Trophoblast cell (in vitro differentiated cells and primary cell): Measurements from ENCODE around the gene SPATA6L.

Experiments used
- DNase-seq, 2 donors: peaks; one replicate each; pipeline ENCODE4 v3.0.0-alpha.2; 2016
- H2AFZ ChIP-seq: 2 replicates; pipeline ENCODE4 v1.6.1; 2013; ENCODE audit warnings: low read length, moderate library complexity, mild to moderate bottlenecking; ENCODE audit not compliant: insufficient read depth, poor library complexity
- H2AK5ac ChIP-seq: 2 replicates; pipeline ENCODE4 v1.6.1; 2013; ENCODE audit warnings: mild to moderate bottlenecking, low read length
- H2BK120ac ChIP-seq: 2 replicates; pipeline ENCODE4 v1.6.1; 2013; ENCODE audit warnings: low read length, mild to moderate bottlenecking, moderate library complexity; ENCODE audit not compliant: insufficient read depth, poor library complexity
- H2BK12ac ChIP-seq: 2 replicates; pipeline ENCODE4 v1.6.1; 2013; ENCODE audit warnings: mild to moderate bottlenecking, low read length, moderate library complexity
- H2BK5ac ChIP-seq: 2 replicates; pipeline ENCODE4 v1.6.1; 2013; ENCODE audit warnings: low read length, low read depth, moderate library complexity, mild to moderate bottlenecking; ENCODE audit not compliant: poor library complexity
- H3K14ac ChIP-seq: 2 replicates; pipeline ENCODE4 v1.6.1; 2013; ENCODE audit warnings: mild to moderate bottlenecking, low read length
- H3K18ac ChIP-seq: 2 replicates; pipeline ENCODE4 v1.6.1; 2013; ENCODE audit warnings: mild to moderate bottlenecking, low read length
- H3K23ac ChIP-seq: 2 replicates; pipeline ENCODE4 v1.6.1; 2013; ENCODE audit warnings: low read length
- H3K27ac ChIP-seq: 2 replicates; pipeline ENCODE4 v1.5.1; 2013; ENCODE audit warnings: low read depth, mild to moderate bottlenecking, inconsistent platforms, low read length, moderate library complexity
- H3K27me3 ChIP-seq: 2 replicates; pipeline ENCODE4 v1.6.1; 2013; ENCODE audit warnings: inconsistent platforms, mild to moderate bottlenecking, low read length, moderate library complexity; ENCODE audit not compliant: insufficient read depth
- H3K36me3 ChIP-seq, 2 experiments: 1 replicate in 1 of 2; 2 replicates in 1 of 2; pipeline ENCODE4 v1.6.1; 2013; ENCODE audit warnings: low read length in 2 of 2, mild to moderate bottlenecking in 2 of 2, moderate library complexity in 1 of 2; ENCODE audit not compliant: insufficient read depth in 2 of 2, control insufficient read depth in 1 of 2
- H3K4ac ChIP-seq: 2 replicates; pipeline ENCODE4 v1.6.1; 2013; ENCODE audit warnings: low read depth, mild to moderate bottlenecking, low read length, moderate library complexity
- H3K4me1 ChIP-seq, 2 experiments: 1 replicate in 1 of 2; 2 replicates in 1 of 2; pipeline ENCODE4 v1.6.1; 2013; ENCODE audit warnings: low read length in 2 of 2, mild to moderate bottlenecking in 2 of 2, moderate library complexity in 1 of 2; ENCODE audit not compliant: insufficient read depth in 2 of 2, control insufficient read depth in 1 of 2
- H3K4me2 ChIP-seq: 2 replicates; pipeline ENCODE4 v1.6.1; 2013; ENCODE audit warnings: inconsistent platforms, mild to moderate bottlenecking, low read length, moderate library complexity
- H3K4me3 ChIP-seq: 2 replicates; pipeline ENCODE4 v1.5.1; 2013; ENCODE audit warnings: mild to moderate bottlenecking, low read depth, low read length, inconsistent platforms
- H3K79me1 ChIP-seq: one replicate; pipeline ENCODE4 v1.6.1; 2013; ENCODE audit warnings: low read length
- H3K79me2 ChIP-seq: 2 replicates; pipeline ENCODE4 v1.6.1; 2013; ENCODE audit warnings: low read length, mild to moderate bottlenecking; ENCODE audit not compliant: control insufficient read depth, insufficient read depth, poor library complexity
- H3K9ac ChIP-seq: 2 replicates; pipeline ENCODE4 v1.6.1; 2013; ENCODE audit warnings: mild to moderate bottlenecking, low read length
- H3K9me3 ChIP-seq: 2 replicates; pipeline ENCODE4 v1.6.1; 2013; ENCODE audit warnings: low read depth, mild to moderate bottlenecking, control low read depth, inconsistent platforms, low read length; ENCODE audit not compliant: insufficient read depth
- H4K12ac ChIP-seq: 2 replicates; pipeline ENCODE4 v1.6.1; 2013; ENCODE audit warnings: low read depth, mild to moderate bottlenecking, low read length, moderate library complexity
- H4K8ac ChIP-seq: 2 replicates; pipeline ENCODE4 v1.6.1; 2013; ENCODE audit warnings: low read depth, mild to moderate bottlenecking, low read length, moderate library complexity
- H4K91ac ChIP-seq: one replicate; pipeline ENCODE4 v1.6.1; 2013; ENCODE audit warnings: low read depth, mild to moderate bottlenecking, low read length, moderate library complexity
- WGBS: extraction: QIAGEN DNeasy Blood & Tissue Kit; methylation state at CpG from one replicate; pipeline ENCODE4 v1.1.7; 2013; ENCODE audit warnings: missing lambda C conversion rate; ENCODE audit not compliant: insufficient read length, insufficient coverage; ENCODE audit errors: extremely low coverage; 5-methylcytosine and 5-hydroxymethylcytosine counted together

Gene SPATA6L

DNA sequence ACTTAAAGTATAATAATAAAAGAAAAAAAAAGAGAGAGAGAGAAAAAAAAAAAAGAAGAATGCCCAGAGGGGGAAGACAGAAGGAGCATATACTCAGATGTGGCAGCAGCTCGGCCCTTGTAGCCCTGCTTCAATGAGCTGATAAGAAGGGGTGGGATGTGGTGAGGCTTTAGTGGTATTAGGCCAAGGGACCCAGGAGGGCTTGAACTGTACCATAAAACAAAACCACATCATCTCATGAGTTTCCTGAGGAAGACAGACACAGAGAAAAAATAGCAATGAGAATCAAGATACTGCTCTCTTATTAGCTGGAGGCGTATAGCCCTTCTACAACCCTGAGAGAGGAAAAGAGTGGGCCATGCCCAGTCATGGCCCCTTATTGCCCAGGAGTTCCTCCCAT, 103.2 kb downstream of the SPATA6L start:
- no peak overlapping the region for H3K18ac ChIP-seq
- WGBS = no CpG with 5 or more reads among the region's 2 CpGs
- no peak for DNase-seq

DNA sequence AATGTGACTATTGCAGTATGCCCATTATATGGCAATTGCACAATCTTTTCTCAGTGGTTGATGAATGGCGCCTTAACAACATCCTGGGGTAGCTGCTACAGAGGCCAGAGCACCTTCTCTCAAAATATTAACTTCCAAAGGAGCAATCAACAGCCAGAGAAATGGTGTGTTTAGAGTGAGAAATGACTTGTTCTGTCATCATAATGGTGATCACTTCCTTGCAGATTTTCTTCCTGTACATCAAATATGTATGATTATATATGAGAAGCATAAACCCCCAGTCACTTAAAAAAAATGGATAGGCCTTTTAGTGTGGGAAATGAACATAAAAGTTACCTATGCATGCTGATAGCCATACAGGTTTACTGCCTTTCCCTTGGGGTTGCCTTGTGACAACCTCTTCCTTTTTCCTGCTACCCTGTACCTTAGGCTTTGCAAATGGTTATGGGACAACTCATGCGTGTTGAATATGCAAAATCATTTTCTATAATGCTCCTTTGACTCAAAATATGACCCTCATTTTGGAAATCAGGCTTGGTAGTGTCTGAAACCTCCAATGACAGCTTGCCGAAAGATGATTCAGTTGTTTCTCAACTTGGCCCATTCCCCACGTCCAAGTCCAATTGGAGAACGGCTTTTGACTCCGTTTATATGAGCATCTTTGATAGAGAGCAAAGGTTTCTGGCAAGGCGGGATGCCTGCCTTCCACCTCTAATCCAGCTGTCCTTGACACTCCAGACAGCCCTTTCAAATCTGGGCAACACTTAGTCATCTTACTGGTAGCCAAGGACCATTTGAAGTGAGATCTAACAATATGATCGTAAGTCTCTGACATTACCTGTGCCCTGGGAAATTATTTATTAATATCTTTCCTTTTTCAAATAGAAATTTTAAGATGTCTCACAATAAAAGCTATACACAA, 106.8 kb downstream of the SPATA6L start:
- Histone ChIP-seq H3K79me1 (no peaks in the 10 kb centered on the region), H3K18ac (no peak overlapping the region), H2AK5ac (no peak overlapping the region), H3K23ac (no peak overlapping the region), H3K27ac (no peak overlapping the region), H3K14ac (no peak overlapping the region), H2BK12ac (no peak overlapping the region), H2AFZ (no peak overlapping the region), H4K8ac (no peak overlapping the region), H3K36me3 (no peaks in the 10 kb centered on the region), H3K27me3 (no peaks in the 10 kb centered on the region), H3K4me2 (no peak overlapping the region), H3K4me1 (no peaks in the 10 kb centered on the region), H2BK120ac (no peak overlapping the region), H4K91ac (no peak overlapping the region), H2BK5ac (no peak overlapping the region), H3K4ac (no peak overlapping the region), H3K79me2 (no peaks in the 10 kb centered on the region), H3K4me3 (no peak overlapping the region), H3K9me3 (peaks cover 2% of the 10 kb centered on the region), H3K9ac (no peak overlapping the region), H4K12ac (no peak overlapping the region)
- WGBS = no CpG with 5 or more reads among the region's 8 CpGs
- no peak for DNase-seq

More for the DNA sequence above, 103.2 kb downstream of the SPATA6L start:
- no peak overlapping the region for H2AK5ac ChIP-seq
- H3K4me2 ChIP-seq = no peak overlapping the region
- no peaks in the 10 kb centered on the region for H3K79me2 ChIP-seq
- H4K8ac ChIP-seq = no peak overlapping the region
- no peaks in the 10 kb centered on the region for H3K27me3 ChIP-seq
- H4K91ac ChIP-seq = no peak overlapping the region
- H3K9ac ChIP-seq = no peak overlapping the region
- H2BK5ac ChIP-seq = no peak overlapping the region
- no peaks in the 10 kb centered on the region for H3K36me3 ChIP-seq
- no peaks in the 10 kb centered on the region for H3K4me1 ChIP-seq
- no peak overlapping the region for H4K12ac ChIP-seq
- peaks cover 2% of the 10 kb centered on the region for H3K9me3 ChIP-seq
- H3K14ac ChIP-seq = no peak overlapping the region
- H2BK12ac ChIP-seq = no peak overlapping the region
- no peak overlapping the region for H2BK120ac ChIP-seq
- H3K23ac ChIP-seq = no peak overlapping the region
- no peak overlapping the region for H2AFZ ChIP-seq
- no peak overlapping the region for H3K27ac ChIP-seq
- no peaks in the 10 kb centered on the region for H3K79me1 ChIP-seq
- H3K4ac ChIP-seq = no peak overlapping the region
- H3K4me3 ChIP-seq = no peak overlapping the region

DNA sequence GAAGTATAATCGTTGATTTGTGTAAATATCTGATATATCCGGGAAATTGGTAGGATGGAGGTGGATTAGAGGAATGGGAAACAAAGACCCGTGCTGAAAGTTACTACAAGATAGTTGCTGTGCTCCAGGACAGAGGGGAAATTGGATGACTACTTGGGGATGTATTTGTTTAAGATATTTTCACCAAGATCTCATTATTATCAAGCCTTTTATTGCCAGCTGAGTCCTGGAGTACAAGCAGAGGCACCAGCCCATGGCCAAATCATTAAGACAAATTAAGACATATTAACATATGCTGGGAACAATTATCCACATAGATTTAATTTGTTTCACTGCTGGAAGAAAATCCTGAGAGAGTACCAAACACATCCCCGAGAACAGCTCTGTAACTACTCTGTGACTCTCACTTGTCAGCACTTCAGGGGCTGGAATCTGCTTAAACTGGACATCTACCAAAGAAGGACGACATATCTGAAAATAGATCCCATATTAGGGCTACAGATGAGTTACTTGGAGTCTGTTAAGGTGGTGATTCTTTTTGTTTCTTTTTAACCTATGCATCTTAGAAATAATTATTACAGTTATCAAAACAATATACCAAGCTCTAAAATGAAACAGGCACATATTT, 107.8 kb downstream of the SPATA6L start:
- Histone ChIP-seq H2BK5ac (no peak overlapping the region), H3K18ac (no peak overlapping the region), H3K23ac (no peak overlapping the region), H3K27me3 (no peaks in the 10 kb centered on the region), H4K8ac (no peak overlapping the region), H2AK5ac (no peak overlapping the region), H3K4ac (no peak overlapping the region), H3K4me2 (no peak overlapping the region), H3K9me3 (no peaks in the 10 kb centered on the region), H2BK120ac (no peak overlapping the region), H4K12ac (no peak overlapping the region), H3K79me2 (no peaks in the 10 kb centered on the region), H2AFZ (no peak overlapping the region), H3K36me3 (no peaks in the 10 kb centered on the region), H3K14ac (no peak overlapping the region), H4K91ac (no peak overlapping the region), H2BK12ac (no peak overlapping the region), H3K4me1 (no peaks in the 10 kb centered on the region), H3K9ac (no peak overlapping the region), H3K27ac (no peak overlapping the region), H3K4me3 (no peak overlapping the region), H3K79me1 (no peaks in the 10 kb centered on the region)
- WGBS = 100% methylated on average over 2 of the region's 5 CpGs
- DNase-seq = no peak

DNA sequence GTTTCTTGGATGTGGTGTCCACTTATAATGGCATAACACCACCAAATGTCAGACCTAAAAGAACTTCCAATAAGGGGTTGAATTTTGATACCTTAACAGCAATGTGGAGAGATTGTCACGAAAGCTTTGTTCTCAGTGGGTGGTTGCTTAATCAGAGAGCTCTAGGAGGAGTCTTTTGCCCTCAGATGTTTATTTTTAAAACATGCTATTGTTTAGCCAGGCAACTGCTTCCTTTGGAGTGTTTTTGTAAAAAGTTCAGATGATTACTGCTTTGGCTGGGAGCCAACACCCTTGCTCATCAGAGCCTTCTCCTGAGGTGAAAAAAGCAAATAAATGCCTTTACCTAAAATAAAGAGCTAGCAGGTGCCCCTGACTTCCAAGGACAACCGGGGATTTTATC, 111.0 kb downstream of the SPATA6L start:
- no peak overlapping the region for H4K12ac ChIP-seq
- H3K18ac ChIP-seq = no peak overlapping the region

More for the DNA sequence above, 111.0 kb downstream of the SPATA6L start:
- no peak overlapping the region for H2BK120ac ChIP-seq
- no peak overlapping the region for H2AFZ ChIP-seq
- no peak overlapping the region for H3K4me2 ChIP-seq
- DNase-seq = no peak
- H3K27ac ChIP-seq = no peak overlapping the region
- no peak overlapping the region for H2BK12ac ChIP-seq
- H3K14ac ChIP-seq = no peak overlapping the region
- no peak overlapping the region for H3K23ac ChIP-seq
- no CpG with 5 or more reads among the region's 2 CpGs for WGBS
- no peaks in the 10 kb centered on the region for H3K27me3 ChIP-seq
- H4K8ac ChIP-seq = no peak overlapping the region
- H2AK5ac ChIP-seq = no peak overlapping the region
- no peaks in the 10 kb centered on the region for H3K36me3 ChIP-seq
- H3K9ac ChIP-seq = no peak overlapping the region
- no peak overlapping the region for H3K4me3 ChIP-seq
- H3K4ac ChIP-seq = no peak overlapping the region
- no peak overlapping the region for H4K91ac ChIP-seq
- H2BK5ac ChIP-seq = no peak overlapping the region
- H3K9me3 ChIP-seq = no peaks in the 10 kb centered on the region
- peaks cover 2% of the 10 kb centered on the region for H3K79me1 ChIP-seq
- peaks cover 5 to 6% of the 10 kb centered on the region in 2 experiments for H3K4me1 ChIP-seq
- H3K79me2 ChIP-seq = no peaks in the 10 kb centered on the region
